SU-DHL-6 (cell line): ENCODE results near the gene CEP63.
A peak's percentile ranks its signal among the peaks of the same experiment; 100 is the strongest.

Source experiments
- H2AFZ ChIP-seq: fragments of 200-600 bp; sonication (generic); 2 replicates; pipeline ENCODE4 v1.6.1; 2014; ENCODE audit warnings: low read depth, mild to moderate bottlenecking, moderate library complexity, mixed read lengths, antibody characterized with exemption, low read length; ENCODE audit not compliant: severe bottlenecking
- H3F3A ChIP-seq: fragments of 200-600 bp; shearing (Covaris generic); 2 replicates; pipeline ENCODE4 v1.6.0; 2016; ENCODE audit warnings: antibody characterized with exemption, mild to moderate bottlenecking; ENCODE audit not compliant: insufficient read depth
- H3K27ac ChIP-seq: fragments of 200-600 bp; sonication (generic); 2 replicates; pipeline ENCODE4 v1.5.1; 2016; ENCODE audit warnings: low read depth, mild to moderate bottlenecking, low read length, moderate library complexity, mixed read lengths
- H3K27me3 ChIP-seq: fragments of 200-600 bp; sonication (generic), shearing (Covaris generic); 2 replicates; pipeline ENCODE4 v1.6.0; 2014; ENCODE audit warnings: mild to moderate bottlenecking, low read length
- H3K36me3 ChIP-seq: fragments of 200-600 bp; sonication (generic); 2 replicates; pipeline ENCODE4 v1.6.1; 2014; ENCODE audit warnings: mild to moderate bottlenecking, low read length, mixed read lengths
- H3K4me2 ChIP-seq: fragments of 300-600, 200-600 bp; shearing (Covaris generic), sonication (generic); 2 replicates; pipeline ENCODE4 v1.6.0; 2014; ENCODE audit warnings: low read length, low read depth, mild to moderate bottlenecking; ENCODE audit not compliant: poor library complexity, severe bottlenecking
- H3K4me3 ChIP-seq: fragments of 200-600 bp; sonication (generic); 2 replicates; pipeline ENCODE4 v1.5.1; 2014; ENCODE audit warnings: antibody characterized with exemption, low read length, mild to moderate bottlenecking, mixed read lengths; ENCODE audit not compliant: insufficient read depth, poor library complexity, severe bottlenecking
- H3K79me2 ChIP-seq: fragments of 200-600 bp; sonication (generic); 2 replicates; pipeline ENCODE4 v1.6.1; 2014; ENCODE audit warnings: mild to moderate bottlenecking, low read length, moderate library complexity; ENCODE audit not compliant: insufficient read depth
- H3K9ac ChIP-seq: fragments of 200-600 bp; sonication (generic); 2 replicates; pipeline ENCODE4 v1.7.0; 2014; ENCODE audit warnings: mild to moderate bottlenecking, low read length
- H3K9me2 ChIP-seq: fragments of 200-600 bp; sonication (generic); replicated peaks from 2 replicates; pipeline ENCODE4 v1.6.1; 2014; ENCODE audit warnings: low read length; ENCODE audit not compliant: insufficient read depth
- H3K9me3 ChIP-seq: fragments of 200-600 bp; sonication (generic); 2 replicates; pipeline ENCODE4 v1.6.1; 2014; ENCODE audit warnings: low read length, mixed read lengths; ENCODE audit not compliant: insufficient read depth
- H4K20me1 ChIP-seq: fragments of 200-600 bp; sonication (generic); 2 replicates; pipeline ENCODE4 v1.6.1; 2014; ENCODE audit warnings: low read depth, mild to moderate bottlenecking, antibody characterized with exemption, low read length, moderate library complexity, mixed read lengths
- CTCF ChIP-seq: fragments of 200-600 bp; sonication (generic); IDR thresholded peaks from one replicate; pipeline ENCODE4 v1.5.1; 2017; ENCODE audit warnings: antibody characterized with exemption, mild to moderate bottlenecking, low read length, moderate library complexity; ENCODE audit not compliant: insufficient read depth, poor library complexity, severe bottlenecking
- EZH2phosphoT487 ChIP-seq: fragments of 200-600 bp; sonication (generic), shearing (Covaris generic); conservative IDR thresholded peaks from 2 replicates; pipeline ENCODE4 v1.6.1; 2018; ENCODE audit warnings: mild to moderate bottlenecking, antibody characterized with exemption, low read length, moderate library complexity, mixed read lengths

Gene CEP63

GRCh38 chr3:134485075-134485717, 661 bp upstream of the CEP63 start:
- H3K9me2 ChIP-seq: no peaks in the 10 kb centered on the region
- peak overlapping the region; percentile 98 for H3K9ac ChIP-seq
- H3K27me3 ChIP-seq: no peaks in the 10 kb centered on the region
- peaks cover 6% of the 10 kb centered on the region; the same call in 1 of the 2 replicates for H3F3A ChIP-seq
- peak overlapping the region; percentile 99 for H3K4me3 ChIP-seq
- peaks cover 63% of the 10 kb centered on the region for H3K79me2 ChIP-seq
- no peak for TF ChIP-seq EZH2phosphoT487
- peak overlapping the region; percentile 81 for H2AFZ ChIP-seq
- peaks cover 9% of the 10 kb centered on the region; the same call in 1 of the 2 replicates for H3K36me3 ChIP-seq
- no peaks in the 10 kb centered on the region for H4K20me1 ChIP-seq
- H3K27ac ChIP-seq: peak overlapping the region; percentile 81
- H3K9me3 ChIP-seq: no peaks in the 10 kb centered on the region
- peak overlapping the region; percentile 78 for H3K4me2 ChIP-seq

- Histone ChIP-seq H3K36me3 (peaks cover 7% of the 10 kb centered on the region; the same call in 1 of the 2 replicates), H4K20me1 (no peaks in the 10 kb centered on the region), H3K9me3 (no peaks in the 10 kb centered on the region), H3K4me2 (peak overlapping the region; percentile 92), H3K27ac (peak overlapping the region; percentile 81), H3F3A (peaks cover 12% of the 10 kb centered on the region; the same call in 1 of the 2 replicates), H3K27me3 (no peaks in the 10 kb centered on the region), H2AFZ (peak overlapping the region; percentile 2), H3K4me3 (peak overlapping the region; percentile 99), H3K9ac (peak overlapping the region; percentile 98), H3K79me2 (peaks cover 77% of the 10 kb centered on the region), H3K9me2 (no peaks in the 10 kb centered on the region)
- TF ChIP-seq EZH2phosphoT487 (no peak), CTCF (no peak)
Observed at GRCh38 chr3:134486577-134487041, 752 bp downstream of the CEP63 start.

- Histone ChIP-seq H3K27ac (peak overlapping the region; percentile 81), H2AFZ (no peak overlapping the region), H3K36me3 (no peaks in the 10 kb centered on the region), H3K4me2 (peak overlapping the region; percentile 92), H3K4me3 (peak overlapping the region; percentile 99), H3K9me2 (no peaks in the 10 kb centered on the region), H3K9me3 (no peaks in the 10 kb centered on the region), H3K9ac (peak overlapping the region; percentile 98), H3F3A (peaks cover 13% of the 10 kb centered on the region; the same call in 1 of the 2 replicates), H3K27me3 (no peaks in the 10 kb centered on the region), H3K79me2 (peaks cover 81% of the 10 kb centered on the region), H4K20me1 (no peaks in the 10 kb centered on the region)
- TF ChIP-seq CTCF: no peak
- no peak for TF ChIP-seq EZH2phosphoT487
Observed at GRCh38 chr3:134487406-134487805, 1.5 kb downstream of the CEP63 start.

- H3K4me2 ChIP-seq: no peak overlapping the region
- no peaks in the 10 kb centered on the region for H3K9me2 ChIP-seq
- H3K79me2 ChIP-seq: peaks cover 87% of the 10 kb centered on the region
- no peaks in the 10 kb centered on the region for H3K27me3 ChIP-seq
- no peak overlapping the region for H3K4me3 ChIP-seq
- H3K36me3 ChIP-seq: peaks cover 7% of the 10 kb centered on the region
- peaks cover 11% of the 10 kb centered on the region; the same call in 1 of the 2 replicates for H3F3A ChIP-seq
- H3K27ac ChIP-seq: no peak overlapping the region
- no peaks in the 10 kb centered on the region for H3K9me3 ChIP-seq
- no peak overlapping the region for H3K9ac ChIP-seq
- TF ChIP-seq CTCF (no peak), EZH2phosphoT487 (no peak)
- no peaks in the 10 kb centered on the region for H4K20me1 ChIP-seq
- H2AFZ ChIP-seq: no peak overlapping the region
Observed at GRCh38 chr3:134494495-134494894, 8.6 kb downstream of the CEP63 start.
